ENCODE measurements around the gene CNTN4. TPM values are rescaled to one million over a fixed set of nuclear protein-coding genes. Genes with fewer than 3 reads are reported as not detected.

CNTN4 gene
- total and polyA plus RNA-seq, 2 experiments from 2014 or later: 0.91 to 4.0 TPM

- Histone ChIP-seq H3K27me3 (ENCODE audit: insufficient read depth) (no peaks in the 10 kb centered on the region), H3K36me3 (ENCODE audit: insufficient read depth) (no peaks in the 10 kb centered on the region), H3K4me2 (no peak overlapping the region), H2AFZ (no peak overlapping the region), H3K9me2 (ENCODE audit: insufficient read depth) (0 out of 2 replicates have a peak, but pooled peaks cover 6% of the 10 kb centered on the region), H3F3A (replicated peaks; ENCODE audit: low read depth) (no peaks in the 10 kb centered on the region), H3K4me3 (no peak overlapping the region), H3K4me1 (ENCODE audit: insufficient read depth) (no peaks in the 10 kb centered on the region), H3K27ac (ENCODE audit: low read depth) (no peak overlapping the region), H4K20me1 (replicated peaks; ENCODE audit: insufficient read depth) (no peaks in the 10 kb centered on the region), H3K79me2 (replicated peaks; ENCODE audit: insufficient read depth) (no peaks in the 10 kb centered on the region)
- Mint-ChIP-seq H3K4me1 (no peaks in the 10 kb centered on the region), H3K36me3 (ENCODE audit: low read depth) (peaks cover 18% of the 10 kb centered on the region), H3K9me3 (peaks cover 93% of the 10 kb centered on the region), H3K4me3 (no peak overlapping the region), H3K27me3 (ENCODE audit: insufficient read depth, low read depth, poor library complexity) (no peaks in the 10 kb centered on the region), H3K27ac (no peak overlapping the region)
- ATAC-seq (no peak), DNase-seq (ENCODE audit: low spot score) (no peak)
- no peak for TF ChIP-seq POLR2AphosphoS5 (IDR thresholded peaks at IDR 0.05; ENCODE audit: low read depth)
- no peak for TF ChIP-seq ZNF462 (CRISPR knock-in tag; IDR thresholded peaks at IDR 0.05)
- no peak for TF ChIP-seq JUNB (IDR thresholded peaks at IDR 0.05; ENCODE audit: unreplicated experiment)
- TF ChIP-seq ZNF114 (CRISPR knock-in tag; IDR thresholded peaks at IDR 0.05): no peak
- no peak for TF ChIP-seq STAT1 (IDR thresholded peaks at IDR 0.05; ENCODE audit: unreplicated experiment)
- no peak for TF ChIP-seq ZNF331 (CRISPR knock-in tag; IDR thresholded peaks at IDR 0.05; ENCODE audit: low read depth)
- TF ChIP-seq EZH2phosphoT487 (IDR thresholded peaks at IDR 0.05; ENCODE audit: unreplicated experiment): no peak
- TF ChIP-seq EZH2 (IDR thresholded peaks at IDR 0.05; ENCODE audit: low read depth, unreplicated experiment): no peak
- no peak for TF ChIP-seq NANOG (IDR thresholded peaks at IDR 0.05; ENCODE audit: borderline replicate concordance)
- TF ChIP-seq REST (IDR thresholded peaks at IDR 0.05; ENCODE audit: unreplicated experiment): no peak
- TF ChIP-seq ETS1 (IDR thresholded peaks at IDR 0.05): no peak
- TF ChIP-seq CREB1 (CRISPR knock-in tag; IDR thresholded peaks at IDR 0.05; ENCODE audit: low read depth): no peak
Measured at GRCh38 chr3:3102751-3103150, 1004.1 kb downstream of the CNTN4 start.

Measured in GM23338 (cell line).